A549 (cell line): Measurements from ENCODE around the gene MRAP2.
"Not testable (repeated sequence)": the region's sequence is repeated elsewhere in the genome, so short reads cannot be mapped to it uniquely, and the experiment has no call there.

Source experiments
- BHLHE40 ChIP-seq: IDR thresholded peaks from 2 replicates; pipeline ENCODE4 v1.6.1; 2012; ENCODE audit warnings: low read depth, low read length, inconsistent platforms
- CHD2 ChIP-seq: fragments of 150-350 bp; IDR thresholded peaks from 2 replicates; pipeline ENCODE4 v1.6.1; 2014; ENCODE audit warnings: low read length; ENCODE audit not compliant: partially characterized antibody
- CTCF ChIP-seq: fragments of >200 bp; sonication (Bioruptor Twin); formaldehyde crosslinking; IDR thresholded peaks from 3 replicates; pipeline ENCODE4 v1.5.1; 2016
- MYC ChIP-seq: IDR thresholded peaks from 2 replicates; pipeline ENCODE4 v1.6.1; 2012; ENCODE audit warnings: mild to moderate bottlenecking, inconsistent platforms, low read length, improper control_type of control experiment, borderline replicate concordance
- POLR2A ChIP-seq: IDR thresholded peaks from 2 replicates; pipeline ENCODE4 v1.6.1; 2012; ENCODE audit warnings: mild to moderate bottlenecking, low read length
- TF ChIP-seq, protein P1 (sequence below): IDR thresholded peaks from 2 replicates; pipeline ENCODE4 v1.6.1; 2012

DNA sequence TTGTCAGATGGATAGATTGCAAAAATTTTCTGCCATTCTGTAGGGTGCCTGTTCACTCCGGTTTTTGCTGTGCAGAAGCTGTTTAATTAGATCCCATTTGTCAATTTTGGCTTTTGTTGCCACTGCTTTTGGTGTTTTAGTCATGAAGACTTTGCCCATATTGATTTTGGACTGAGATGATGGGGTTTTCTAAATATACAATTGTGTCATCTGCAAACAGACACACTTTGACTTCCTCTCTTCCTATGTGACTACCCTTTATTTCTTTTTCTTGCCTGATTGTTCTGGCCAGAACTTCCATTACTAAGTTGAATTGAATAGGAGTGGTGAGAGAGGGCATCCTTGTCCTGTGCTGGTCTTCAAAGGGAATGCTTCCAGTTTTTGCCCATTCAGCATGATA is 96.0 kb downstream of the MRAP2 start:
- not testable (repeated sequence) for TF ChIP-seq CTCF, CHD2, BHLHE40, MYC, POLR2A
- TF ChIP-seq, protein P1, sequence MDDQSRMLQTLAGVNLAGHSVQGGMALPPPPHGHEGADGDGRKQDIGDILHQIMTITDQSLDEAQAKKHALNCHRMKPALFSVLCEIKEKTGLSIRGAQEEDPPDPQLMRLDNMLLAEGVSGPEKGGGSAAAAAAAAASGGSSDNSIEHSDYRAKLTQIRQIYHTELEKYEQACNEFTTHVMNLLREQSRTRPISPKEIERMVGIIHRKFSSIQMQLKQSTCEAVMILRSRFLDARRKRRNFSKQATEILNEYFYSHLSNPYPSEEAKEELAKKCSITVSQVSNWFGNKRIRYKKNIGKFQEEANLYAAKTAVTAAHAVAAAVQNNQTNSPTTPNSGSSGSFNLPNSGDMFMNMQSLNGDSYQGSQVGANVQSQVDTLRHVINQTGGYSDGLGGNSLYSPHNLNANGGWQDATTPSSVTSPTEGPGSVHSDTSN, result not testable (repeated sequence)
